CD14-positive monocyte (primary cell): ENCODE data around the gene CSNK1D. TPM values are rescaled to one million over a fixed set of nuclear protein-coding genes. Genes with fewer than 3 reads are reported as not detected.
A peak's percentile ranks its signal among the peaks of the same experiment; 100 is the strongest.

Experiments used
- DNase-seq, 3 donors: peaks; one replicate each; pipeline ENCODE4 v3.0.0-alpha.2; 2011 to 2022
- H2AFZ ChIP-seq: 2 replicates; pipeline ENCODE4 v1.6.0; 2012; ENCODE audit warnings: mild to moderate bottlenecking, low read depth, low read length, inconsistent platforms; ENCODE audit not compliant: insufficient read depth, poor library complexity, severe bottlenecking
- H3K27ac ChIP-seq, 2 donors: 1 replicate in 1 of 2; 2 replicates in 1 of 2; pipeline ENCODE4 v1.5.1; 2012 to 2013; ENCODE audit warnings: low read length in 2 of 2, control low read depth in 1 of 2, inconsistent platforms in 1 of 2, low read depth in 1 of 2, mild to moderate bottlenecking in 1 of 2
- H3K27me3 ChIP-seq, 2 donors: one replicate each; pipeline versions ENCODE4 v1.6.0 to v1.6.1; 2011 to 2013; ENCODE audit warnings: low read length in 2 of 2; ENCODE audit not compliant: control insufficient read depth in 2 of 2, insufficient read depth in 2 of 2
- H3K36me3 ChIP-seq, 2 donors: replicated peaks in 1 of 2; 1 replicate in 1 of 2; 2 replicates in 1 of 2; pipeline versions ENCODE4 v1.5.1 to v1.6.1; 2012 to 2013; ENCODE audit warnings: low read length in 2 of 2, control low read depth in 1 of 2, inconsistent platforms in 1 of 2, mild to moderate bottlenecking in 1 of 2; ENCODE audit not compliant: insufficient read depth in 2 of 2, control insufficient read depth in 1 of 2
- H3K4me1 ChIP-seq, 2 donors: 1 replicate in 1 of 2; 2 replicates in 1 of 2; pipeline versions ENCODE4 v1.5.1 to v1.6.1; 2012 to 2013; ENCODE audit warnings: low read length in 2 of 2, control low read depth in 1 of 2, inconsistent platforms in 1 of 2, mild to moderate bottlenecking in 1 of 2, moderate library complexity in 1 of 2; ENCODE audit not compliant: insufficient read depth in 2 of 2, control insufficient read depth in 1 of 2
- H3K4me2 ChIP-seq: replicated peaks from 2 replicates; pipeline ENCODE3; 2012; ENCODE audit warnings: low read length, moderate library complexity, mild to moderate bottlenecking; ENCODE audit not compliant: poor library complexity, severe bottlenecking; ENCODE audit errors: extremely low read depth
- H3K4me3 ChIP-seq, 3 experiments: fragments of 200-600 bp in 1 of 3; sonication (generic) in 1 of 3; replicated peaks in 1 of 3; 1 replicate in 2 of 3; 2 replicates in 1 of 3; pipeline ENCODE4 v1.5.1; 2011 to 2013; ENCODE audit warnings: low read length in 3 of 3, mild to moderate bottlenecking in 3 of 3, control low read depth in 2 of 3, low read depth in 2 of 3, inconsistent platforms in 1 of 3, moderate library complexity in 1 of 3
- H3K79me2 ChIP-seq: 2 replicates; pipeline ENCODE4 v1.6.0; 2012; ENCODE audit warnings: mild to moderate bottlenecking, control low read depth, inconsistent platforms, low read length, moderate library complexity; ENCODE audit not compliant: insufficient read depth
- H3K9ac ChIP-seq: 2 replicates; pipeline ENCODE4 v1.6.0; 2017; ENCODE audit warnings: low read length, mild to moderate bottlenecking; ENCODE audit not compliant: insufficient read depth, poor library complexity, severe bottlenecking
- H3K9me3 ChIP-seq, 2 donors: replicated peaks in 1 of 2; 1 replicate in 1 of 2; 2 replicates in 1 of 2; pipeline versions ENCODE4 v1.5.1 to v1.6.1; 2012 to 2013; ENCODE audit warnings: low read length in 2 of 2, control low read depth in 1 of 2; ENCODE audit not compliant: control insufficient read depth in 1 of 2, insufficient read depth in 1 of 2
- H4K20me1 ChIP-seq: 2 replicates; pipeline ENCODE4 v1.6.0; 2012; ENCODE audit warnings: mild to moderate bottlenecking, low read length, control low read depth, moderate library complexity; ENCODE audit not compliant: insufficient read depth
- H3K27ac Mint-ChIP-seq, 7 donors: one replicate each; pipeline ENCODE4 v1.8.0; 2020; ENCODE audit warnings: mild to moderate bottlenecking in 7 of 7, mixed read lengths in 7 of 7, moderate library complexity in 6 of 7, inconsistent platforms in 2 of 7
- H3K27me3 Mint-ChIP-seq, 3 donors: one replicate each; pipeline ENCODE4 v1.8.0; 2021 to 2022; ENCODE audit warnings: low read depth in 3 of 3, mild to moderate bottlenecking in 3 of 3, mixed read lengths in 3 of 3, moderate library complexity in 3 of 3, inconsistent platforms in 1 of 3
- H3K36me3 Mint-ChIP-seq, 2 donors: one replicate each; pipeline ENCODE4 v1.8.0; 2020; ENCODE audit warnings: mixed read lengths in 2 of 2, inconsistent platforms in 1 of 2, mild to moderate bottlenecking in 1 of 2
- H3K4me1 Mint-ChIP-seq: one replicate; pipeline ENCODE4 v1.8.0; 2020; ENCODE audit warnings: mild to moderate bottlenecking, mixed read lengths
- H3K4me3 Mint-ChIP-seq, 2 donors: one replicate each; pipeline ENCODE4 v1.8.0; 2020; ENCODE audit warnings: mild to moderate bottlenecking in 2 of 2, mixed read lengths in 2 of 2, moderate library complexity in 1 of 2
- H3K9me3 Mint-ChIP-seq, 7 donors: one replicate each; pipeline ENCODE4 v1.8.0; 2020 to 2022; ENCODE audit warnings: mixed read lengths in 7 of 7, mild to moderate bottlenecking in 6 of 7, moderate library complexity in 6 of 7, inconsistent platforms in 2 of 7
- CTCF ChIP-seq: fragments of 200-600 bp; IDR thresholded peaks from one replicate; pipeline ENCODE4 v1.8.0; 2022; ENCODE audit warnings: antibody characterized with exemption, mild to moderate bottlenecking
- WGBS: methylation state at CpG from one replicate; pipeline ENCODE4 v1.1.5; 2013; ENCODE audit warnings: missing lambda C conversion rate; ENCODE audit not compliant: insufficient coverage; 5-methylcytosine and 5-hydroxymethylcytosine counted together
- intact Hi-C, 2 donors: fragments of 100-400 bp; cut with micrococcal nuclease; formaldehyde crosslinking; loops; one replicate each; pipeline versions ENCODE4 v1.15.0 to v1.15.1; 2023
- polyA plus RNA-seq, 3 donors: library from polyadenylated mRNA; depleted of rRNA in 1 of 3; unstranded in 2 of 3; stranded (reverse) in 1 of 3; fragments of 300-500 nt in 2 of 3; fragments of >200 nt in 1 of 3; fragmentation: Illumina TruSeq in 2 of 3; gene quantifications; 1 replicate in 2 of 3; 2 replicates in 1 of 3; pipeline ENCODE4 v1.2.3, GENCODE V29; 2012 to 2021

CSNK1D gene
- polyA plus RNA-seq, 3 donors = 47.0 to 299 (median 60.9) TPM

- Histone ChIP-seq H4K20me1 (peaks cover 43% of the 10 kb centered on the region), H3K27ac (no peak overlapping the region), H3K4me2 (no peak overlapping the region), H3K4me1 (peaks cover 23 to 34% of the 10 kb centered on the region in 2 donors), H3K36me3 (peaks cover 0 to 3% of the 10 kb centered on the region in 2 donors), H3K4me3 (no peak overlapping the region), H2AFZ (no peak overlapping the region), H3K27me3 (peaks cover 0 to 20% of the 10 kb centered on the region in 2 donors), H3K9ac (no peak overlapping the region), H3K79me2 (no peaks in the 10 kb centered on the region), H3K9me3 (peaks cover 0 to 15% of the 10 kb centered on the region in 2 donors)
- H3K9me3 Mint-ChIP-seq = peaks cover 0 to 5% (median 3%) of the 10 kb centered on the region in 7 donors
- 91% methylated on average over 23 of the region's 29 CpGs for WGBS
- no peak for DNase-seq
- H3K4me1 Mint-ChIP-seq = peaks cover 27% of the 10 kb centered on the region
- peaks cover 2 to 3% of the 10 kb centered on the region in 2 donors for H3K36me3 Mint-ChIP-seq
- H3K27ac Mint-ChIP-seq = no peak overlapping the region
- peaks cover 17 to 45% (median 36%) of the 10 kb centered on the region in 3 donors for H3K27me3 Mint-ChIP-seq
- no peak for TF ChIP-seq CTCF
- H3K4me3 Mint-ChIP-seq = peak overlapping the region; percentile 50 to 88
- intact Hi-C loops = no loop called here
Measured at GRCh38 chr17:82316651-82317393, 43.3 kb upstream of the CSNK1D start.

- peak overlapping the region; percentile 62 for H3K4me2 ChIP-seq
- Mint-ChIP-seq H3K27me3 (peaks cover 17 to 41% (median 36%) of the 10 kb centered on the region in 3 donors), H3K4me3 (peak overlapping the region; percentile 58 to 88), H3K36me3 (no peaks in the 10 kb centered on the region), H3K4me1 (peaks cover 23% of the 10 kb centered on the region), H3K9me3 (peaks cover 0 to 5% (median 3%) of the 10 kb centered on the region in 7 donors), H3K27ac (peak overlapping the region in 1 of 7 donors; percentile 66)
- H3K27ac ChIP-seq = no peak overlapping the region
- H4K20me1 ChIP-seq = peaks cover 33% of the 10 kb centered on the region
- H3K4me1 ChIP-seq = peaks cover 23 to 28% of the 10 kb centered on the region in 2 donors
- H3K4me3 ChIP-seq = peak overlapping the region in 1 of 3 experiments; percentile 56
- peak in 1 of 3 donors; percentile 38 for DNase-seq
- peaks cover 0 to 20% of the 10 kb centered on the region in 2 donors for H3K27me3 ChIP-seq
- no peaks in the 10 kb centered on the region for H3K36me3 ChIP-seq
- no peak overlapping the region for H2AFZ ChIP-seq
- intact Hi-C loops = no loop called here
- 10% methylated on average over 24 of the region's 36 CpGs for WGBS
- H3K9me3 ChIP-seq = peaks cover 0 to 15% of the 10 kb centered on the region in 2 donors
- no peaks in the 10 kb centered on the region for H3K79me2 ChIP-seq
- no peak for TF ChIP-seq CTCF
- peak overlapping the region; percentile 8 for H3K9ac ChIP-seq
Measured at GRCh38 chr17:82315703-82316358, 42.3 kb upstream of the CSNK1D start.
